Right atrium auricular region (tissue), 2 donors: ENCODE data around the gene TMEM170B. TPM values are rescaled to one million over a fixed set of nuclear protein-coding genes. Genes with fewer than 3 reads are reported as not detected.

Experiments used
- DNase-seq: peaks from one replicate; pipeline ENCODE4 v3.0.0-alpha.2; 2019; ENCODE audit warnings: low spot score
- H3K27ac ChIP-seq, 2 donors: fragments of 200-600 bp; sonication (generic); 1 replicate in 1 of 2; 2 replicates in 1 of 2; pipeline ENCODE4 v1.5.1; 2016 to 2019
- H3K27me3 ChIP-seq, 2 donors: fragments of 200-600 bp; sonication (generic); one replicate each; pipeline versions ENCODE4 v1.5.1 to v1.6.0; 2017 to 2019
- H3K36me3 ChIP-seq: fragments of 200-600 bp; sonication (generic); one replicate; pipeline ENCODE4 v1.5.1; 2016
- H3K4me1 ChIP-seq, 2 donors: fragments of 200-600 bp; sonication (generic); one replicate each; pipeline versions ENCODE4 v1.5.1 to v1.6.0; 2017 to 2019
- H3K4me3 ChIP-seq, 2 donors: fragments of 200-600 bp; sonication (generic); 1 replicate in 1 of 2; 2 replicates in 1 of 2; pipeline ENCODE4 v1.5.1; 2017 to 2019; ENCODE audit warnings: mild to moderate bottlenecking in 1 of 2, moderate library complexity in 1 of 2
- H3K9me3 ChIP-seq, 2 donors: fragments of 200-600 bp; sonication (generic); one replicate each; pipeline ENCODE4 v1.5.1; 2019
- CTCF ChIP-seq, 2 donors: fragments of 200-600 bp; sonication (generic); IDR thresholded peaks; one replicate each; pipeline ENCODE4 v1.5.1; 2019; ENCODE audit warnings: antibody characterized with exemption in 2 of 2
- total RNA-seq, 2 donors: library from RNA; depleted of rRNA; stranded (reverse); fragments of >200 nt; gene quantifications; one replicate each; pipeline ENCODE4 v1.1.0, GENCODE V29; 2016

The TMEM170B gene
- total RNA-seq, 2 donors from 2014 or later, result 3.6 to 3.8 TPM

GRCh38 chr6:11494786-11495564, 42.6 kb upstream of the TMEM170B start:
- Histone ChIP-seq H3K4me1 (peaks cover 0 to 16% of the 10 kb centered on the region in 2 donors), H3K36me3 (no peaks in the 10 kb centered on the region), H3K27me3 (no peaks in the 10 kb centered on the region), H3K4me3 (no peak overlapping the region), H3K9me3 (no peaks in the 10 kb centered on the region), H3K27ac (peak overlapping the region in 1 of 2 donors; percentile 57)
- no peak for DNase-seq
- no peak for TF ChIP-seq CTCF (IDR thresholded peaks at IDR 0.05)

GRCh38 chr6:11495565-11496145, 41.9 kb upstream of the TMEM170B start:
- H3K36me3 ChIP-seq, result no peaks in the 10 kb centered on the region
- H3K27ac ChIP-seq, result peak overlapping the region in 1 of 2 donors; percentile 57

GRCh38 chr6:11496152-11497060, 41.1 kb upstream of the TMEM170B start:
- Histone ChIP-seq H3K27me3 (no peaks in the 10 kb centered on the region), H3K36me3 (no peaks in the 10 kb centered on the region), H3K4me1 (peaks cover 0 to 16% of the 10 kb centered on the region in 2 donors), H3K4me3 (no peak overlapping the region), H3K9me3 (no peaks in the 10 kb centered on the region), H3K27ac (peak overlapping the region in 1 of 2 donors; percentile 57)
- TF ChIP-seq CTCF (IDR thresholded peaks at IDR 0.05), result peak; percentile 78 to 92
- DNase-seq, result peak; percentile 75

More at GRCh38 chr6:11495565-11496145, 41.9 kb upstream of the TMEM170B start:
- no peaks in the 10 kb centered on the region for H3K27me3 ChIP-seq
- no peak for TF ChIP-seq CTCF (IDR thresholded peaks at IDR 0.05)
- H3K4me1 ChIP-seq, result peaks cover 0 to 16% of the 10 kb centered on the region in 2 donors
- no peak overlapping the region for H3K4me3 ChIP-seq
- H3K9me3 ChIP-seq, result no peaks in the 10 kb centered on the region
- DNase-seq, result no peak

GRCh38 chr6:11497107-11497506, 40.4 kb upstream of the TMEM170B start:
- Histone ChIP-seq H3K4me3 (no peak overlapping the region), H3K27ac (no peak overlapping the region), H3K9me3 (no peaks in the 10 kb centered on the region), H3K4me1 (peaks cover 0 to 16% of the 10 kb centered on the region in 2 donors), H3K27me3 (no peaks in the 10 kb centered on the region), H3K36me3 (no peaks in the 10 kb centered on the region)
- TF ChIP-seq CTCF (IDR thresholded peaks at IDR 0.05), result no peak
- no peak for DNase-seq

GRCh38 chr6:11497881-11498280, 39.7 kb upstream of the TMEM170B start:
- Histone ChIP-seq H3K4me3 (no peak overlapping the region), H3K9me3 (no peaks in the 10 kb centered on the region), H3K4me1 (peaks cover 0 to 16% of the 10 kb centered on the region in 2 donors), H3K36me3 (no peaks in the 10 kb centered on the region), H3K27ac (no peak overlapping the region), H3K27me3 (no peaks in the 10 kb centered on the region)
- no peak for TF ChIP-seq CTCF (IDR thresholded peaks at IDR 0.05)
- DNase-seq, result no peak
